Measurements from ENCODE around the gene TCF3.
A peak's percentile ranks its signal among the peaks of the same experiment; 100 is the strongest.
"Not testable (repeated sequence)": the region's sequence is repeated elsewhere in the genome, so short reads cannot be mapped to it uniquely, and the experiment has no call there.

Gene TCF3

GRCh38 chr19:1652471-1653299 lies at the start of gene TCF3:
TSS of gene TCF3 (minus strand) at chr19:1652615. CDS start at chr19:1650248, 2,367 bp downstream.
- ChIA-PET CTCF (interaction anchor here (0.6 to 5.3 kb wide), 2 partner anchors 19 to 173 kb away, joined by 3 to 36 read pairs; no protein-coding TSS in a partner anchor), POLR2A (interaction anchor here (0.9 kb wide), 1 partner anchor 16 kb away, joined by 3 read pairs; no protein-coding TSS in a partner anchor)
- no peak for TF ChIP-seq CTCF (IDR thresholded peaks at IDR 0.05; ENCODE audit: control extremely low read depth, extremely low read depth, low read depth, missing control alignments)
- DNase-seq (ENCODE audit: extremely low spot score), result peak; percentile 98

GRCh38 chr19:1700733-1701663 lies 48.6 kb upstream of the TCF3 start:
- DNase-seq (ENCODE audit: extremely low spot score), result no peak
- CTCF ChIA-PET, result no interaction called here
- no peak for TF ChIP-seq CTCF (IDR thresholded peaks at IDR 0.05; ENCODE audit: control extremely low read depth, extremely low read depth, low read depth, missing control alignments)
- POLR2A ChIA-PET, result no interaction called here

GRCh38 chr19:1699998-1700732 lies 47.8 kb upstream of the TCF3 start:
- CTCF ChIA-PET, result no interaction called here
- TF ChIP-seq CTCF (IDR thresholded peaks at IDR 0.05; ENCODE audit: control extremely low read depth, extremely low read depth, low read depth, missing control alignments), result no peak
- POLR2A ChIA-PET, result no interaction called here
- DNase-seq (ENCODE audit: extremely low spot score), result no peak

- POLR2A ChIA-PET, result no interaction called here
- TF ChIP-seq CTCF (IDR thresholded peaks at IDR 0.05; ENCODE audit: control extremely low read depth, extremely low read depth, low read depth, missing control alignments), result no peak
Measured at GRCh38 chr19:1699386-1699785, 47.0 kb upstream of the TCF3 start.

GRCh38 chr19:1698636-1699035 lies 46.2 kb upstream of the TCF3 start:
- no peak for DNase-seq (ENCODE audit: extremely low spot score)
- no peak for TF ChIP-seq CTCF (IDR thresholded peaks at IDR 0.05; ENCODE audit: control extremely low read depth, extremely low read depth, low read depth, missing control alignments)
- POLR2A ChIA-PET, result no interaction called here
- CTCF ChIA-PET, result no interaction called here

More at GRCh38 chr19:1699386-1699785, 47.0 kb upstream of the TCF3 start:
- no peak for DNase-seq (ENCODE audit: extremely low spot score)
- CTCF ChIA-PET, result no interaction called here

- DNase-seq (ENCODE audit: extremely low spot score); POLR2A ChIA-PET: not testable (repeated sequence)
- CTCF ChIA-PET, result interaction anchor here (0.7 to 1.2 kb wide), 2 partner anchors 11 to 131 kb away, joined by 3 read pairs; no protein-coding TSS in a partner anchor
Measured at GRCh38 chr19:1695481-1695880, 43.1 kb upstream of the TCF3 start.
